HG02763 (cell line): ENCODE measurements around the gene ITPA.

Experiments
- ATAC-seq: cut with Tn5 transposase; IDR thresholded peaks from one replicate; pipeline ENCODE4 v1.9.1; 2021; ENCODE audit warnings: mild to moderate bottlenecking, moderate library complexity; ENCODE audit not compliant: unreplicated experiment

ITPA gene

GRCh38 chr20:3226864-3227263, 17.6 kb downstream of the ITPA start:
- ATAC-seq: no peak

DNA sequence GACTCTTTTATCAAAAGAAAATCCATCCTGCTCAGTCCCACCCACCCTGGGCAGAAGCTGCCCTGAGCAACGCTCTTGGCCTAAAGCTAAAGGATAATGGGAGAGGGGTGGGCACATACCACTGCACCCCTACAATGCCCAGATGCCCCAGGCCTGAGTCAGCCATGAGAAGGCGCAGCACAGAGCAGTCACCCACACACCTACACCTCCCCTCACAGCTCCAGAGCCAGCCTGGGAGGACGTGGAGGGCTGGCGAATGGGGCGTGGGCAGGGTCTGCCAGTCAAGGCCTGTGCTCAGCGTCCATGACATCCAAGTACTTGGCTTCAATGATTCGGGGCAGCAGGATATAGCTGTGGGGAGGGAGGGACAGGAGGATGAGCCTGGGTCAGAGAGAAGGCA, 18.2 kb downstream of the ITPA start:
- no peak for ATAC-seq

DNA sequence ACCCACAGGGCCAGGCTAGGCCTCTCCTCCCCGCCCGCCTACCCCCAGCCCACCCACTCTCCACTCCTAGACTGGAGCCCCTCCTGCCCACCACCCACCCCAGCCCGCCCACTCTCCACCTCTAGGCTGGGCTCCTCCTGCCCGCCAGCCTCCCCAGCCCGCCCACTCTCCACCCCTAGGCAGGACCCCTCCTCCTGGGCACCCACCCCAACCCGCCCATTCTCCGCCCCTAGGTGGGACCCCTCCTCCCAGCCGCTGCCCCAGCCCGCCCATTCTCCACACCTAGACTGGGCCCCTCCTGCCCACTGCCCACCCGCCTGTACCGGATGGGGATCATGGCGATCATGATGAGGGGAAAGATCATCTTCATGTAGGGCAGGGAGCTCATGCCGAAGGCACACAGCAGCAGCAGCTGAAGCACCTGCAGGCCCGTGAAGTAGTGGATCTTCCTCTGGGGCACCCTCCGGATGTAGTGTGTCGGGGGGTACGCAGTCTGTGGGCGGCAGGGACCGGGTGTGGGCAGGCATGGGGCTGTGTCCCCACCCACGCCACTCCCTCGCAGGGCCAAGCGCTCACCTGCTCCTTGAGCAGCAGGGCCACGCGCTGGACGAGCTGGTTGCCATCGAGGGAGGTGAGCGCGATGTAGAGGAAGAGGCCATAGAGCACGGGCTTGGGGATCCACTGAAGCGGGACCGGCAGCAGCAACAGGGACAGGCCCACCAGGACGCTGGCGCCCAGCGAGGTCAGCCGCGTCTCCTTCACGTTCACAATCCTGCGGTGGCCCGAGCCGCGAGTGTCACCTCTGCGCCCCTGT, 18.8 kb downstream of the ITPA start:
- ATAC-seq: no peak

DNA sequence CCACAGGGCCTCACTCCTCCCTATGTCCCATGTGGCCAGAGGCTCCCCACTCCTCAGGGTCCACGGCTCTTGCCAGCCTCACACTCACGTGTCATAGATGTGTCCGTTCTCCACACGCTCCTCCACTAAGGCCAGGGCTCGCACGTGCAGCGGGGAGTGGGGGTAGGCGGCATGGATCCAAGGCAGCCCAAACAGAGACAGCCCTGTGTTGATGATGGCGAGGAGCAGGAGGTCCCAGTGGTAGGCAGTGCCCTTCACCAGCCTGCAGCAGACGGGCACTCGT, 19.4 kb downstream of the ITPA start:
- ATAC-seq: no peak

- no peak for ATAC-seq
These were observed 19.9 kb downstream of the ITPA start for GRCh38 chr20:3229158-3229557.

- ATAC-seq: no peak
These were observed 20.5 kb downstream of the ITPA start for GRCh38 chr20:3229798-3230197.

DNA sequence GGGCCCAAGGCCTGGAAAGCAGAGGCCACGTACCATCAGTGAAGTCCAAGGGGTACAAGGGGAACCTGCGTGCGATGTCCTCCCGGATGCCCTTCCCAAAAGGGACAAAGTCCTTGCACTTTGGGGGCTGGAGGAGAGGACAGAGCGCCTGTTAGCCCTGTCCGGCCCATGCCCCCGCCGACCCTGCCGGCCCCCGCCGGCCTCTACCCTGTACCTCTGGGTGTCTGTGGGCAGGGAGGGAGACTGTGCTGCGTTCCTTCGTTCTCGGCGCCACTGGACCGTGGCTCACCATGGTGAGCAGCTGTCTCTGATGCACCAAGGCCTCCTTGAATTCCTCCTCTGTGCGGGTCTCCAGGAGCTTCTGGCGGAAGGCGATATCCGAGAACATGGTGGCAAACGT, 21.8 kb downstream of the ITPA start:
- ATAC-seq: no peak

DNA sequence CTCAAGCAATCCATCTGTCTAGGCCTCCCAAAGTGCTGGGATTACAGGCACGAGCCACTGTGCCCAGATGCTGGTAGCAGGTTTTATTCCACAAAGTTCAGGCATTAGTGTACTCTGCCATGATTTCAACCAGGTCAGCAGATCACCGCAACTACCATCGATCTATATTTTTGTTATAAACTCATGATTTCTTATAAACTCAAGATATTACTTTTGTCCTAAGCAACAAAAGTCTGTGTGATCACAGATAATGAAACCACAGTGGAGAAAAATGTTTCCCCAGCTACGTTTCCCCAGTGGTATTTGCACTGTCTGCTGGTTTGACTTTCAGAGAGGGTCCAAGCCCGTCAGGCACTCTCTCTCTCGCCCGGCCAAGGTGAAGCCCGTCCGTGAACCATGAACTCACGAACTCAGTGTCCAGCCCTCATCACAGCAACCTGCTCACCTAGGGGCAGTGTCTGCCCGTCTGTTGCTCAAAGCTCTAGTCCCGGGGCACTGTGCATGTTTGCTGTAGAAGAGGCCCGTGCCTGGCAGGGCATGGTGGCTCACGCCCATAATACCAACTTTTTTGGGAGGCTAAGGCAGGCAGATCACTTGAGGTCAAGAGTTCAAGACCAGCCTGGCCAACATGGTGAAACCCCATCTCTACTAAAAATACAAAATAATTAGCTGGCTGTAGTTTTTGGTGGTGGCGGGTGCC, 22.7 kb downstream of the ITPA start:
- no peak for ATAC-seq

- no peak for ATAC-seq
These were observed 24.1 kb downstream of the ITPA start for GRCh38 chr20:3233131-3233990.

- ATAC-seq: no peak
These were observed 24.7 kb downstream of the ITPA start for GRCh38 chr20:3233991-3234498.

- ATAC-seq: no peak
These were observed 26.5 kb downstream of the ITPA start for GRCh38 chr20:3235666-3236324.

DNA sequence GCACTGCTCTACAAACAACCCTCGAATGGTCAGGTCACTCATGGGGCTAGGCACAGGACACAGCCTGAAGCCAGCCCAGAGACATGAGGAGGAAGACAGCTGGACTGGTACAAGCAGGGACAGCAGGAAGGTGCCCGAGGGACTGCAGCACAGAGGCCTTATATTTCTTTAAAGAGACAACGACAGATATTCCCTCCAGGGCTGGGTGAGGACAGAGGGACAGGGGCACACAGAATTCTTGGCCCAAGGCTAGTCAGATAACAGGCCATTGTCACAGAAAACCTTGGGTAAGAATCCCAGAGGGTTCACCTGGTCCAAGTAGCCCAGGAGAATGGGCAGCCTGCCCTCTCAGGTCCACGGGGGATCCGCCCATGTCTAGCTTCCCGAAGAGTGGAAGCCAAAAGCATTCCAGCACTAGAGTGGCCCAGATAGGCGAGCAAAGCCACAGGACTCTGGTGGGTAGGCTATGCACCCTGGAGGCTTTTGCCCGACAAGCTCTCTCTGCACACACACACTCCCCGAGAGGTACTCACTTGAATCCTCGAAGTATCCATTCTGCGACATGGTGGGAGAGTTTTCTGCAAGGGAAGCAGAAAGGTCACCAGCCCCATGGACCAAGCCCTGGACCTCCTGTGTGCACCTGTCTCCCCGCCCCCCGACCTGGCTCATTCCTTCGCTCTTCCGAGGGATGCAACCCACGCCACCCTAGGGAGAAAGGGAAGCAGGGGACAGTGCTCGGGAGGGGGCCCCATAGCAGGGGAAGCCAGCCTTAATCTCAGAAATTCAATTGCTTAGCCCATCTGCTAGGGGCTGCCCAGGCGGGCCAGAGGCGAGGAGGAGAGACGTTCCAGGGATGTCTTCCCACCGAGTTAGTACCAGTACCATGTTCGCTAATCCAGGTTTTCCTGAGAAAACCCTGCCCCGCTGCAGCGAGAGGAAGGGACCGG, 28.0 kb downstream of the ITPA start:
- no peak for ATAC-seq

- no peak for ATAC-seq
These were observed 28.8 kb downstream of the ITPA start for GRCh38 chr20:3237958-3238615.

DNA sequence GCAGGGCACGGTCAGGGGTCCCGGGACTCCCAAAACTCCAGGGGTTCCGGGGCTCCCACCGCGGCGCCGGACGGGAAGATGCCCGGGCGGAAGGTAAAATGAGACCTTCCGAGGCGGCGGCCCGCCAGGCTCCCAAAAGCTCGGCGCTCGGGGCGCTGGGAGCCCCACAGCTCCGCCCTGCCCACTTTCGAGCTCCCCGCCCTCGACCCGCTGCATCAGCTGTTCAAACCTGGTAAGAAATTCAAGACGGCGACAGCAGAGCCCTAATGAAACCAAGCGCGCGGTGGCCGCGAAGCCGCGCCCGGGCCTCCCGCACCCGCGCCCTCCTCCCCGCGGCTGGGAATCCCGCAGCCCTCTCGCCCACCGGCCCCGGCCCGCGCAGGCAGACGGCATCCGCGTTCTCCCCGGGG, 29.3 kb downstream of the ITPA start:
- ATAC-seq: no peak

DNA sequence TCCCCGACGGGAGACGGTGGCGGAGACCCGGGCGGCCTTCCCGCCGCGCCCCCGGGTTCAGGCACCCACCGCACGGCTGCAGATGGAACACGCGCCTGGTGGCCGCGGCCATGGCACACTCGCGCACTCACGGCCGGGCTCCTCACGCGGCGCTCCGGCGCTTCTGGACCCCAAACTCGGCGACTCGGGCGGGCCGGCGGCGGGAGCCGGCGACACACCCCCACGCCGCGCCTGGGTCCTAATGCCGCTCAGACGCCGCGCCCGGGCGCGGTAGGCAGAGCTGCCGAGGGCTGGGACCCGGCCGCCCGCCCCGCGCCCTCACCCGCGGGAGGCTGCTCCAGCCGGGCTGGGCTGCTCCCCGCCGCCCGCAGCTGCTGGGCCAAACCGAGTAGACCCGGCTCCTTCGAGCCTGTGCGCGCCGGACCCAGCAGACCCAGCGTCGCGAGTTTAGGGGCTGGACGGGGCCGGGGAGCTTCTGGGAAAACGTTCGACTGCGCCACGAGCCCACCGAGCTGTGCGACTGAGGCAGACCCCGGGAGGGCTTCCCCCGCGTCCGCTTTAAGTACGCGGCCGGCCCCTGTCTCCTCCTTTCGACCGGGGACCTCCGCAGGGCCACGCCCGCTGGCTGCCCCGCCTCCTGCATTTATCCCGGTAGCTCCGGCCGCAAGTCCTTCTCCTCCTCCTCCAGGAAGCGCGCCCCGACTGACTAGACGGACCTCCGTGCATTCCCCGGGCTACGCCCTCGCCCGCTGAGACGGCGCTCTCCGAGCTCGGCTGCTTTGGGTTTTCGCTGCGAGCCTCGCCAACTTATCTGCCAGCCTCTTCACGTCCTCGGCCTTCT, 29.9 kb downstream of the ITPA start, which contains the start of gene SLC4A11:
Gene SLC4A11 (minus strand): TSS at position 165 of the 841 bp plus-strand sequence. CDS start 53 bp downstream, at position 112.
- no peak for ATAC-seq

DNA sequence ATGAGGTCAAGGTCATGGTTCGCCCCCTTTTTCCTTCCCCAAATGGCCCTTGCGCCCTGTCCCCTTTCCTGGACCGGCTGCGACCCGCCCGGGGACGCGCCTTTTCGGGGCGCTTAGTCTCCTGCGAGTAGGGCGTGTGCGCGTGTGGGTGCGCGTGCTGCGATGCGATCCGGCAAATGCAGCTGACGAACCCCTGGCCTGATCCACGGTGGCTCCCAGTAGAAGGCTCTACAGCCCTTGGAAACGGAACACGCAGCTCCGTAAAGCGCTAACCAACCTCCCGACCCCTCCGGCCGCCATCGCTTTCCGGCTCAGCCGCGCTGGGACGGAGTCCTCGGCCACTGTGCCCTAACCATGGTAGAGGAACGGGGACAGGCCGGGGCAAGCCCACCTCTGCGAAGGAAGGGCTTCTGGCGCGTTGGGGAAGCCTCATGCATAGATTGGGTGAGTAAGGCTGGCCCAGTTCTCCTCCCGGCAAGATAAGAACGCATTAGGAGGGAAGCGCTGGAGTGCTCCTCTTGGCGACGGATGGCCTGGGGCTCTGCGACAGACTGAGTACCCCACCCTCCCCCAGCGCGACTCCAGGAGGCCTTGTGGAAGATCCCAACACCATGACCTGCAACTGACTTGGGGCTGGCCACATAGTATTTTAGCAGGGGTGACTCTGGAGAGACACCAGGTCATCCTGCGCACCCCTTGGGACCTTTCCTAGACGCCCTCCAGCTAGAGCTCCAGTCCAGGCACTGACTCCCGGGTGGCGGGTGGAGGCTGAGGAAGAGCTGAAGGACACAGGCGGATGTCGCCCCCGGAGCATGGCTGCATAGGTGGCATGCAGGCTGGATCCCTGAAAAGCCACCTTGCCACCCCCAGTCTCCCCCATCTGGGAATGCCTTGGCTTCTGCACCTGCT, 30.8 kb downstream of the ITPA start:
- no peak for ATAC-seq

DNA sequence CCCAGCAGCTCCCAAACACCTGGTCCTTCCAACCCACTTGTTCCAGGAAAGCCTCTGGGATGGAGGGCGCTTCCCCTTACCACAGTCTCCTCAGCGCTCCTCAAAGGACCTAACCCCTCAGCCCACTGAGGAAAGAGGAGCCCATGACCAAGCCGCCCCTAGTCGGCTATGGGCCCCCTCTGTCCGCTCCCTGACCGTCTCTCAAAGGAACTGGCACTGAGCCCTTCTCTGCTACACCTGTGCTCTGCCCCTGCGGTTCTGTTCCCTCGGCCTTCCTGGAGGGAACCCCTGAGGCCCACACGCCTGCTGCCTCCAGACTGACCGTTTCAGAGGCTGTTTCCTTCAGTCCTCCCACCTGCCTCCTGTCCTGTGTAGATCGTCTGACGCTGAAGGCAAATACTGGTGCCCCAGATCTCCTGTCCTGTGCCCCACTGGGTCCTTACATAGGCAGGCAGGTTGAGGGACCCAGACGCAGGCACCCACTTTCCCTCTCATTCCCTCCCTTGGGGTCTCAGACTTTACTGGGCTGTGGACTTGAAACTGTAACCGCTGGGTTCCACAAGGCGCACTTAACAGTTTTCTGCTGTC, 31.6 kb downstream of the ITPA start:
- ATAC-seq: no peak
